HepG2 (cell line): ENCODE data around the gene MATN1. TPM values are rescaled to one million over a fixed set of nuclear protein-coding genes. Genes with fewer than 3 reads are reported as not detected.

ENCODE experiments used
- ATAC-seq: fragments of 200-7000 bp; cut with Tn5 transposase; 3 replicates; pipeline ENCODE4 v1.9.1; 2020; ENCODE audit warnings: mild to moderate bottlenecking, moderate library complexity
- BruUV-seq: library from RNA; stranded (reverse); fragments of 400-500 nt; replicated peaks from 2 replicates; lab custom pipeline; 2021; lab: Mats Ljungman, UMichigan
- CTCF ChIA-PET: fragments of 300-600 bp; formaldehyde crosslinking; extraction: SDS; loops from one replicate; lab custom pipeline; 2021; ENCODE audit warnings: low total read pairs, inconsistent platforms, low intra/inter-chr PET ratio; lab: Yijun Ruan, JAX
- POLR2A ChIA-PET: fragments of 350-600 bp; sonication (Branson Sonifier 250); formaldehyde crosslinking; loops from one replicate; lab custom pipeline; 2020; ENCODE audit warnings: antibody characterized with exemption, inconsistent platforms; lab: Yijun Ruan, JAX
- DNase-seq: peaks from one replicate; pipeline ENCODE4 v3.0.0-alpha.2; 2015; ENCODE audit warnings: low spot score
- FAIRE-seq: peaks from 3 replicates; lab custom pipeline; 2011; peaks lifted over from hg19 to GRCh38; lab: Jason Lieb, UNC
- H2AFZ ChIP-seq: one replicate; pipeline ENCODE4 v1.6.1; 2011; ENCODE audit warnings: low read length, inconsistent platforms
- H3K27ac ChIP-seq: fragments of 300-600 bp; 3 replicates; pipeline ENCODE4 v1.8.0; 2011; ENCODE audit warnings: mixed run types, mild to moderate bottlenecking, mixed read lengths, low read length, inconsistent platforms; ENCODE audit not compliant: insufficient read depth; ENCODE audit errors: extremely low read length
- H3K27me3 ChIP-seq, 2 experiments: fragments of 200-600 bp in 1 of 2; 2 replicates in 1 of 2; 3 replicates in 1 of 2; pipeline versions ENCODE4 v1.6.0 to v1.8.0; 2011; ENCODE audit warnings: low read length in 2 of 2, mild to moderate bottlenecking in 2 of 2, moderate library complexity in 2 of 2, inconsistent platforms in 1 of 2; ENCODE audit not compliant: insufficient read depth in 2 of 2, control insufficient read depth in 1 of 2
- H3K36me3 ChIP-seq, 2 experiments: fragments of 200-600 bp in 1 of 2; replicated peaks in 1 of 2; 2 replicates in 1 of 2; 3 replicates in 1 of 2; pipeline versions ENCODE4 v1.5.1 to v1.8.0; 2011; ENCODE audit warnings: low read length in 2 of 2, inconsistent platforms in 1 of 2; ENCODE audit not compliant: insufficient read depth in 2 of 2, control insufficient read depth in 1 of 2
- H3K4me1 ChIP-seq: 2 replicates; pipeline ENCODE4 v1.5.1; 2012; ENCODE audit warnings: low read length, inconsistent platforms; ENCODE audit not compliant: insufficient read depth
- H3K4me2 ChIP-seq: 2 replicates; pipeline ENCODE4 v1.6.0; 2011; ENCODE audit warnings: low read depth, low read length, inconsistent platforms
- H3K4me3 ChIP-seq, 3 experiments: fragments of 200-600 bp in 1 of 3; sonication (generic), shearing (Covaris generic) in 1 of 3; replicated peaks in 1 of 3; 2 replicates each; pipeline ENCODE4 v1.5.1; 2011 to 2016; ENCODE audit warnings: low read length in 3 of 3, inconsistent platforms in 2 of 3, low read depth in 2 of 3, mild to moderate bottlenecking in 2 of 3, control low read depth in 1 of 3, mixed read lengths in 1 of 3; ENCODE audit not compliant: insufficient read depth in 1 of 3
- H3K79me2 ChIP-seq: one replicate; pipeline ENCODE4 v1.6.1; 2011; ENCODE audit warnings: low read length, inconsistent platforms; ENCODE audit not compliant: insufficient read depth
- H3K9ac ChIP-seq: 2 replicates; pipeline ENCODE4 v1.6.0; 2011; ENCODE audit warnings: mild to moderate bottlenecking, low read depth, low read length, inconsistent platforms; ENCODE audit not compliant: insufficient read depth
- H3K9me3 ChIP-seq: 2 replicates; pipeline ENCODE4 v1.5.1; 2012; ENCODE audit warnings: mild to moderate bottlenecking, low read length
- H4K20me1 ChIP-seq: 2 replicates; pipeline ENCODE4 v1.6.0; 2011; ENCODE audit warnings: inconsistent platforms, mild to moderate bottlenecking, low read length, moderate library complexity; ENCODE audit not compliant: insufficient read depth
- ATF5 ChIP-seq: sonication (generic); formaldehyde crosslinking; IDR thresholded peaks from 2 replicates; pipeline ENCODE4 v1.4.0; 2020; ENCODE audit warnings: mild to moderate bottlenecking, low read depth, missing genetic modification reagents
- CBX2 ChIP-seq, 2 experiments: fragments of 200-600 bp in 1 of 2; sonication (generic); formaldehyde crosslinking in 1 of 2; IDR thresholded peaks; 2 replicates each; pipeline versions ENCODE4 v1.7.0 to v1.8.1; 2018 to 2022; ENCODE audit warnings: low read depth in 2 of 2, low read length in 1 of 2, mild to moderate bottlenecking in 1 of 2, missing genetic modification reagents in 1 of 2
- CREB1 ChIP-seq, 2 experiments: fragments of 450-650 bp in 1 of 2; IDR thresholded peaks; 2 replicates each; pipeline ENCODE4 v1.6.1; 2016 to 2017; ENCODE audit warnings: control low read depth in 1 of 2, mild to moderate bottlenecking in 1 of 2, missing compliant biosample characterization in 1 of 2, missing genetic modification characterization in 1 of 2
- DMTF1 ChIP-seq: sonication (generic); formaldehyde crosslinking; IDR thresholded peaks from 2 replicates; pipeline ENCODE4 v1.4.0; 2020; ENCODE audit warnings: mild to moderate bottlenecking, missing genetic modification reagents
- HDAC6 ChIP-seq: fragments of 200-600 bp; sonication (generic); IDR thresholded peaks from 2 replicates; pipeline ENCODE4 v1.7.0; 2017; ENCODE audit warnings: mild to moderate bottlenecking, antibody characterized with exemption, low read length, low read depth
- RXRA ChIP-seq: sonication (generic); formaldehyde crosslinking; IDR thresholded peaks from 2 replicates; pipeline ENCODE4 v1.5.1; 2020; ENCODE audit warnings: missing genetic modification reagents
- ZFP36L1 ChIP-seq: sonication (generic); formaldehyde crosslinking; IDR thresholded peaks from 2 replicates; pipeline ENCODE4 v1.8.0; 2022; ENCODE audit warnings: mild to moderate bottlenecking, missing genetic modification reagents, moderate library complexity
- ZNF136 ChIP-seq: sonication (generic); formaldehyde crosslinking; IDR thresholded peaks from 2 replicates; pipeline ENCODE4 v1.8.1; 2022; ENCODE audit warnings: low read depth, mild to moderate bottlenecking, moderate library complexity, missing genetic modification reagents
- ZNF432 ChIP-seq: sonication (generic); formaldehyde crosslinking; IDR thresholded peaks from 2 replicates; pipeline ENCODE4 v1.5.0; 2020; ENCODE audit warnings: missing genetic modification reagents, mild to moderate bottlenecking, borderline replicate concordance
- ZNF446 ChIP-seq: sonication (generic); formaldehyde crosslinking; IDR thresholded peaks from 2 replicates; pipeline ENCODE4 v1.5.0; 2020; ENCODE audit warnings: mild to moderate bottlenecking, missing genetic modification reagents
- ZNF703 ChIP-seq: sonication (generic); formaldehyde crosslinking; IDR thresholded peaks from 2 replicates; pipeline ENCODE4 v1.5.1; 2020; ENCODE audit warnings: missing genetic modification reagents, mild to moderate bottlenecking, moderate library complexity, borderline replicate concordance
- ZNF780A ChIP-seq: sonication (generic); formaldehyde crosslinking; IDR thresholded peaks from 2 replicates; pipeline ENCODE4 v1.8.0; 2022; ENCODE audit warnings: mild to moderate bottlenecking, missing genetic modification reagents, moderate library complexity
- WGBS: methylation state at CpG from one replicate; pipeline ENCODE4 v1.1.6; 2017; ENCODE audit warnings: low lambda C conversion rate; 5-methylcytosine and 5-hydroxymethylcytosine counted together
- in situ Hi-C: cut with HindIII; loops from 2 replicates; pipeline ENCODE4 v1.10.0; 2017; ENCODE audit warnings: low pct_unique_long_range_greater_than_20kb; ENCODE audit not compliant: extremely low pct_ligation_motif_present
- intact Hi-C: fragments of 100-400 bp; cut with micrococcal nuclease; formaldehyde crosslinking; loops from one replicate; pipeline ENCODE4 v1.10.0; 2022; ENCODE audit not compliant: unreplicated experiment
- polyA plus RNA-seq, 8 experiments: library from polyadenylated mRNA; depleted of rRNA in 3 of 8; stranded (reverse) in 7 of 8; unstranded in 1 of 8; fragments of >200 nt; fragmentation: Illumina TruSeq in 4 of 8; extraction: Trizol in 4 of 8; gene quantifications; 2 replicates each; pipeline versions ENCODE4 v1.2.1 to v1.2.3, GENCODE V29; 2011 to 2016; ENCODE audit warnings: low read depth in 4 of 8, missing spikeins in 1 of 8, mixed read lengths in 1 of 8; ENCODE audit not compliant: insufficient read depth in 1 of 8
- total RNA-seq, 5 experiments: library from RNA; depleted of rRNA; stranded (reverse); fragments of >200 nt; fragmentation: Illumina TruSeq; extraction: Trizol; gene quantifications; 2 replicates each; pipeline ENCODE4 v1.2.3, GENCODE V29; 2016; ENCODE audit warnings: low read depth in 1 of 5

The MATN1 gene
- total and polyA plus RNA-seq, 2 of the 13 experiments (the other 11 are each of a cell fraction or from before 2014, with no cell fraction given): 0.04 to 0.05 TPM

DNA sequence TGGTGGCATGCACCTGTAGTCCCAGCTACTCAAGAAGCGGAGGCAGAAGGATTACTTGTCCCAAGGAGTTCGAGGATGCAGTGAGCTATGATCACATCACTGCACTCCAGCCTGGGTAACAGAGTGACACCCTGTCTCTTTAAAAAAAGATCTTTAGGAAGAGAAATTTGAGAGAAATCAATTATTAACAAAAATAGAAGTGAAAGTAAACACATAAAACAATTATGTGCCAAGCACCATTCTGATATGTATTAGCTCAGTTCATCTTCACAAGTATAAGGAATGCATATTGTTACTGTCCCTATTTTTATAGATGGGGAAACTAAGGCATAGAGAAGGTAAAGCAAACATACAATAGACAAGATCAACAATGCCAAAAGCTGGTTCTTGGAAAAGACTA, 48.1 kb downstream of the MATN1 start:
- FAIRE-seq (no peak), ATAC-seq (no peak)
- intact Hi-C loops: no loop called here

More for the DNA sequence above, 48.1 kb downstream of the MATN1 start:
- Histone ChIP-seq H3K9ac (no peak overlapping the region), H3K4me1 (no peaks in the 10 kb centered on the region), H3K27me3 (peaks cover 0 to 5% of the 10 kb centered on the region in 2 experiments; a peak in 4 of 5 replicates), H2AFZ (no peak overlapping the region), H3K36me3 (no peaks in the 10 kb centered on the region), H4K20me1 (no peaks in the 10 kb centered on the region), H3K4me2 (no peak overlapping the region), H3K4me3 (no peak overlapping the region), H3K79me2 (no peaks in the 10 kb centered on the region), H3K9me3 (no peaks in the 10 kb centered on the region), H3K27ac (no peak overlapping the region)
- CTCF ChIA-PET: no interaction called here
- no peak for DNase-seq
- BruUV-seq: no TSS peak
- TF ChIP-seq CBX2 (IDR thresholded peaks at IDR 0.05; ENCODE audit: low read depth, low read length) (no peak), CBX2 (CRISPR knock-in tag; IDR thresholded peaks at IDR 0.05; ENCODE audit: low read depth) (no peak), ZNF136 (CRISPR knock-in tag) (no peak), RXRA (CRISPR knock-in tag) (no peak), ZNF432 (CRISPR knock-in tag) (no peak), ATF5 (CRISPR knock-in tag) (no peak), HDAC6 (no peak), ZFP36L1 (CRISPR knock-in tag) (no peak), ZNF446 (CRISPR knock-in tag) (no peak), ZNF703 (CRISPR knock-in tag) (no peak), CREB1 (IDR thresholded peaks at IDR 0.05) (no peak), CREB1 (CRISPR knock-in tag; IDR thresholded peaks at IDR 0.05) (no peak), DMTF1 (CRISPR knock-in tag) (no peak), ZNF780A (no peak)
- POLR2A ChIA-PET: no interaction called here
- in situ Hi-C loops: loop anchor here (25.0 kb wide), 1 partner anchor 1338 kb away; no protein-coding TSS in a partner anchor
- WGBS: 36% methylated on average over 2 of the region's 2 CpGs
